Right renal pelvis (tissue), 4 donors: ENCODE results near the gene VPS41. TPM values are rescaled to one million over a fixed set of nuclear protein-coding genes. Genes with fewer than 3 reads are reported as not detected.

Source experiments
- DNase-seq, 4 donors: peaks; one replicate each; pipeline ENCODE4 v3.0.0-alpha.2; 2013; ENCODE audit warnings: low read depth in 4 of 4, low spot score in 3 of 4, missing footprints in 1 of 4
- polyA plus RNA-seq, 4 donors: library from polyadenylated mRNA; unstranded; fragments of 120-200 nt; gene quantifications; one replicate each; pipeline ENCODE4 v1.2.1, GENCODE V29; 2013; ENCODE audit not compliant: insufficient read length in 4 of 4

The VPS41 gene
- polyA plus RNA-seq, 4 donors: 58.6 to 86.0 (median 79.3) TPM

GRCh38 chr7:38820571-38820970 is 88.4 kb downstream of the VPS41 start:
- no peak for DNase-seq

- DNase-seq: no peak
These were observed 89.5 kb downstream of the VPS41 start for GRCh38 chr7:38819463-38819862.

GRCh38 chr7:38817526-38817925 is 91.5 kb downstream of the VPS41 start:
- DNase-seq: peak in 2 of 4 donors; percentile 12 to 28

- DNase-seq: no peak
These were observed 95.2 kb downstream of the VPS41 start for GRCh38 chr7:38813768-38814167.

- DNase-seq: no peak
These were observed 102.1 kb downstream of the VPS41 start for GRCh38 chr7:38806912-38807311.

GRCh38 chr7:38801786-38802185 is 107.2 kb downstream of the VPS41 start:
- no peak for DNase-seq

GRCh38 chr7:38798552-38799267 is 110.3 kb downstream of the VPS41 start:
- no peak for DNase-seq

- DNase-seq: peak; percentile 29 to 55 (median 34)
These were observed 112.1 kb downstream of the VPS41 start for GRCh38 chr7:38796626-38797501.

- no peak for DNase-seq
These were observed 113.4 kb downstream of the VPS41 start for GRCh38 chr7:38795593-38795992.

- no peak for DNase-seq
These were observed 127.0 kb downstream of the VPS41 start for GRCh38 chr7:38781991-38782390.

GRCh38 chr7:38777609-38778008 is 131.4 kb downstream of the VPS41 start:
- no peak for DNase-seq

GRCh38 chr7:38775506-38776175 is 133.3 kb downstream of the VPS41 start:
- no peak for DNase-seq

GRCh38 chr7:38773430-38773829 is 135.6 kb downstream of the VPS41 start:
- DNase-seq: no peak

- DNase-seq: no peak
These were observed 148.8 kb downstream of the VPS41 start for GRCh38 chr7:38760226-38760625.

GRCh38 chr7:38759028-38759427 is 150.0 kb downstream of the VPS41 start:
- no peak for DNase-seq

- no peak for DNase-seq
These were observed 151.1 kb downstream of the VPS41 start for GRCh38 chr7:38757931-38758330.

- DNase-seq: no peak
These were observed 152.5 kb downstream of the VPS41 start for GRCh38 chr7:38756521-38756920.

- no peak for DNase-seq
These were observed 155.6 kb downstream of the VPS41 start for GRCh38 chr7:38753347-38753746.

- no peak for DNase-seq
These were observed 157.6 kb downstream of the VPS41 start for GRCh38 chr7:38751416-38751815.

GRCh38 chr7:38748056-38748610 is 160.9 kb downstream of the VPS41 start:
- DNase-seq: no peak

GRCh38 chr7:38746438-38746837 is 162.6 kb downstream of the VPS41 start:
- no peak for DNase-seq
